GM19238 (cell line): Measurements from ENCODE around the gene UBE2I.

Experiments used
- DNase-seq: peaks from one replicate; pipeline ENCODE4 v3.0.0; 2011; ENCODE audit warnings: low spot score; ENCODE audit not compliant: insufficient read length

The UBE2I gene

DNA sequence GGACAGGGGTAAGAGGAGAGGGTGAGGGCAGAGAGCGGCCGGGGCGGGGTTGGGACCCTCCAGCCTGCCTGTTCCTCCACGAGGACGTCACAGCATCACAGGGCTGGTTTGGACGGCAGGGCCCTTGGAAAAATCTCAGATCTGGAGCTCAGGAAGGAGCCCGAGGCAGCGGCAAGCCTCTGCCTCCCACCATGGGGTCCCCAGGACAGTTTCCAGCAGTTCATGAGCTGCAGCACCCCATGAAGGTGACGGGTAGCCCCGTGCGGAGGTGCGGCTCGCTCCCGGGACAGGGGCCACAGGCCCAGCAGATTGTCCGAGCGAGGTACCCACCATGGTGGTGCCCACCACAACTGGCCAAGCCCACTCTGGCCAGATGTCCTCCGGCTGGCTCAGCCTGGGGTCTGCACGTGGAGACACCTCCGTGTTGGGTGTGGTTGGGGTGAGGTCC is 32.3 kb upstream of the UBE2I start:
- DNase-seq, result no peak

DNA sequence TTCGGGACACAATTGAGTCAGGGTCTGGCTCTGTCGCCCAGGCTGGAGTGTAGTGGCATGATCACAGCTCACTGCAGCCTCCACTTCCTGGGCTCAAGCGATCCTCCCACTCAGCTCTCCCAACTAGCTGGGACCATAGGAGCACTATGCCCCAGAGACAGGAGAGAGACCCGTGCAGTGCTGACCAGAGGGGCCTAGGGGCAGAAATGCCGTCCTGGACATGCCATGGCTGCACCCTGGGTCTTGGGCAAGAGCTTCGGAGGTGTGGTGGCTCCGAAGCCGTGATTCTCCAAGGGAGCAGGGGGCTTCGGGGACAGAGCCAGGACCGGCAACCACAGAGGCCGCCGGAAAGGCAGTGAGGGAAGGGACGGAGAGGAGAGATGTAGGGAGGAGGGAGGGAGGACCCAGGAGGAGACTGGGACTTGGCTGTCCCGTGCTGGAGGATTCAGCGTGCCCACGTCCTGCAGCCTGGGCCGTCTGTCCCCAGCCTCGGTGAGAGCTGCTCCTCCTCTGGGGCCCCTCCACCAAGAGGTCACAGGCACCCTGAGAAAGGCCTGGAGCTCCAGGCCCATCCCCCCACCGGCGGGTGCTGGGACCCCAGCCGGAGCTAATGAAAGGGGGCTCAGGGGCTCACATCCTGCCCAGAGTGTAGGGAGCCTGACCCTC is 31.7 kb upstream of the UBE2I start:
- DNase-seq, result no peak

DNA sequence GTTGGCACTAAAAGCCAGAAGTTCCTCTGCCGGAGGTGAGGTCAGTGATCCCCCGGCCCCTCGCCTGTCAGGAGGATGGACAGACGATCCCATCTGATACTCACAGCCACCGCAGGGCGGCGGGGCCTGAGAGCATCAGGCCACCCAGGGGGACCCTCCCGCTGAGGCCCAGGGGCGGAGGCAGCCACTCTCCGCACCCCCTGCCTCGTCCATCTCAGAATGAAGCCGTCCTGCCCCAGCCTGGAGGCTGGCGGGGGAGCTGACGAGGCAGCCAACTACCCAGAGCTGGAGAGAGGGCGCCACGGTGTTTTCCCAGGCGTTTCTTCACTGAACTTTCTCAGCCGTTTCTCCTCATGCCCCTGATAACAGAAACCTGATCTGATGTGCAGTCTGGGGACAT is 31.0 kb upstream of the UBE2I start:
- no peak for DNase-seq

DNA sequence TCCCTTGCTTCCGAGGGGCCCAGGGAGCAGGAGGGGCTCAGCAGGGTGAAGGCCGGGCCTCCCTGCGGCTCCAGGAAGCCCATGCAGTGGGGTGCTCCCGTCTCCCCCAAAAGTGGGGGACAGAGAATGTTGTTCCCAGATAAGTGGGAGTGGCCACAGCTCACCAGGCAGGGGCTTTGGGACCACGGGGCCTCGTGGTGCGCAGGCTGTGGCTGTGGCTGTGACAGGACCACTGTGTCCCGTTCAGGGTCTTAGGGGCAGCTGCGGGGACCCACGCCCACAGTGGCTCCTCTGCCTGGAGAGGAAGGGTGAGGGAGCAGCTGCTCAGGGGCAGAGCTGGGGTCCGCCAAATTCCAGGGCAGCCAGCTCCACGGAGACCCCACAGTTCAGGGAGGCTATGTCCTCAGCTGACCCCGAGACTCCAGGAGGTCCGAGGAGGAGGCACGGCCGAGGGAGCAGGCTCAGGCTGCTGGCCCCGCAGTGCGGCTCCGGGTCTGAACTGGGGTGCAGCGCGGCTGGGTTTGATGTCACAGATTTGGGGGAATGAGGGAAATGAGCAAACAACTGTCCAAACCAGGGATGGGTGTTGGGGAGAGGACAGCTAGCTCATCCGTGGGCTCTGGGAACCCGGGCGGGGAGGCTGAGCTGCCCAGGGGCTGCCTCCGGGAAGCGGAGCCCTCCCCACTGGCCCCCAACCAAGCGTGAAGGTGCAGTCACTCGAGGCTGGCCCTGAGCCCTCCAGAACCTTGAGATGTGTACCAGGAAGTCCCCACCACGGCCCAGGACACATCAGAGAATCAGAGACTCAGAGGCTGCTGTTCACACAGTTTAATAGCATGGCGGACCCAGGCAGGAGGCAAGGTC is 30.1 kb upstream of the UBE2I start:
- DNase-seq, result no peak

DNA sequence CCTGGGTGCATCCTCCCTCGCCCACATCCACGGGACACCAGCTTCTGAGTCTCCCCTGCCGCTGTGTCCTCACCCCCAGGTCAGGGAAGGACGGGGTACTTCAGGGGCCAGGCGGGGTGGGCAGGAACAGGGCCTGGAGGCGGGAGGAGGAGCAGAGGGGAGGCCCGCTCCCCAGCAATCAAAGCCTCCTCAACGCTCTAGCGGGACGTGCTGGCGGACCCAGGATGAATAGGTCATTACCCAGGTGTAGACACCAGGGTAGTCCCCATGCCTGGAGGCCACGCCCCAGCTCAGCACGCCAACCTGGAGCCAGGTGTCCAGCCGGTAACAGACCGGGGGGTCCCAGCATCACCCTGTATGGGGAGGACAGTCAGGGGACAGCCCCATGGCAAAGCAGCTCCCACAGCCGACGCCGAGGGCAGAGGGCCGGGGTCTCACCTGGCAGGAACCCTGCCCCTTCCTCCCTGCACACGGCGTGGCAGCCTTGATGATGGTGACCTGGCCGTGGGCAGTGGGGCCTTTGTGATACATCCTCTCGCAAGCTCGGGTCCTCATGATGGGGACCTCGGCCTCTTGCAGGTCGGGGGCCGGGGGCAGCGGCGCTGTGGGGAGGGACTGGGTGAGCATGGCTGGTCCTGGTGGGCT is 29.4 kb upstream of the UBE2I start:
- no peak for DNase-seq

DNA sequence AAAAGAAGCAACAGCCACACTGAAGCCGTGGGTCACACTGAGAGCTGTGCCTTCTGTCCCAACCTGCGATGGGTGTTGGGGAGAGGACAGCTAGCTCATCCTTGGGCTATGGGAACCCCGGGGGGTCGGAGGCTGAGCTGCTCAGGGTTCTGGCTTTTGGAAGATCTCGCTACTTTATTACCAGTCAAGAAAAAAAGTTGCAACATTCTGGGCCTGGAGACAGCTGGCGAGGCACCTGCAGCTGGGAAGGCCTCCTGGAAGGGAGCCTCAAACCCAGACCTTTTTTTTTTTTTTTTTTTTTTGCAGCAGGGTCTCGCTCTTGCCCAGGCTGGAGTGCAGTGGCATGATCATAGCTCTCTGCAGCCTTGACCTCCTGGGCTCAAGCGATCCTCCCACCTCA is 28.7 kb upstream of the UBE2I start:
- no peak for DNase-seq

DNA sequence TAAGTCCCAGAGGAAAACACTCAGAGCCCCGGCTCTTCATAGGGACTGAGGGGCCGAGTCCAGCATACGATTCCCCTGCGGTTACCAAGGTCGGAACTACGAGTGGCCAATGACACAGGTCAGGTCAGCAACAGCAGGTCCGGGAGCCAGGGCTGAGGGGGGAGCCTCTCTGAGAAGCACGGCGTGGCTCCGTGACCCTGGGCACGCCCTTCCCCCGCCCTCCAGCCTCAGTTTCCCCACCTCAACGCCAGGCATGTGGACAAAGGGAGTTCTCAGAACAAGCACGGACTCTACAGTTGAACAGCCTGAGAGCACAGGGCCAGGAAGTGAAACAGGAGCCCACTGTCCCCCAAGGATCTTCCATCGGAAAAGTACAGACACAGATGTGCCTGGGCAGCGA is 27.9 kb upstream of the UBE2I start:
- no peak for DNase-seq

DNA sequence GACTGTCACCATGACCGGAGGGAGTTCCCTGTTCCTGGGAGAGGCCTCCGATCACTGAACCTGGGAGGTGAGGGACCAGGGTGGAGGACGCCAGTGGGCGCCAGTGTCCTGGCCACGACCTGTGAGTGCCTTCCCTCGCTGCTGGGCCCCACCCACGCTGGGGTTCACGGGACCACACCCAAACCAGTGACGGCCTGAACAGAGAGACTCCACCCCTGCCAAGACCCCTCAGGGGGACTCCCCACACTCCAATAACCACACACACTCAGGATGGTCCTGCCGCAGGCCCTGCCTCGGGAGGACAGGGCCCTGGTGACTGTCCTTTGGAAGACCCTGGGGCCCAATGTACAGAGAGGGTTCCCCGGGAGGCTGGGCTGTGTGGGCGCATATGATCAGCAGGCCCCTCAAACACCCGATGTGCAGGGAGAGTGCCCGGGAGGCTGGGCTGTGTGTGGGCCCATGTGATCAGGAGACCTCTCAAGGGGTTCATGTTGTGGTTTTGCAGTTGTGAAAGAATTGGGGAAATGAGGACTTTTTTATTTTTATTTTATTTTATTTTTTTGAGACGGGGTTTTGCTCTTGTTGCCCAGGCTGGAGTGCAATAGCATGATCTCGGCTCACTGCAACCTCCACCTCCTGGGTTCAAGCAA is 27.0 kb upstream of the UBE2I start:
- DNase-seq, result no peak

DNA sequence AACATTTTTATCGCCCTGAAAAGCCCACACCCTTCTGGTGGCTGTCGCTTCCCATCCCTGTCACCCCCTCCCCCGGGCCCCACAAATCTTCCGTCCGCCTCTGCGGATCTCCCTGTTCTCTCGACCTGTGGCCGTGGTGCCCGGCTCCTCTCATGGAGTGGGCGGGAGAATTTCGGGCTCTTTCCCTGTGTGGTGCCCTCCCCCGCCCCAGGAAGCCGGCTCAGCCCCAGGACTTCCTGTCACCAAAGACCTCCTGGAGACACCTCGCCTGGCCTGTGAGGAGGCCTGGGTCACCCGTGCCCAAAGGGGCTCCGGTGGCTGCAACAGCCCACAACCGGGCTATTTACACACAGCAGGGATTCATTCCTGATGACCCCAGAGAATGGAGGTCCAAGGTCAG is 26.1 kb upstream of the UBE2I start:
- no peak for DNase-seq

DNA sequence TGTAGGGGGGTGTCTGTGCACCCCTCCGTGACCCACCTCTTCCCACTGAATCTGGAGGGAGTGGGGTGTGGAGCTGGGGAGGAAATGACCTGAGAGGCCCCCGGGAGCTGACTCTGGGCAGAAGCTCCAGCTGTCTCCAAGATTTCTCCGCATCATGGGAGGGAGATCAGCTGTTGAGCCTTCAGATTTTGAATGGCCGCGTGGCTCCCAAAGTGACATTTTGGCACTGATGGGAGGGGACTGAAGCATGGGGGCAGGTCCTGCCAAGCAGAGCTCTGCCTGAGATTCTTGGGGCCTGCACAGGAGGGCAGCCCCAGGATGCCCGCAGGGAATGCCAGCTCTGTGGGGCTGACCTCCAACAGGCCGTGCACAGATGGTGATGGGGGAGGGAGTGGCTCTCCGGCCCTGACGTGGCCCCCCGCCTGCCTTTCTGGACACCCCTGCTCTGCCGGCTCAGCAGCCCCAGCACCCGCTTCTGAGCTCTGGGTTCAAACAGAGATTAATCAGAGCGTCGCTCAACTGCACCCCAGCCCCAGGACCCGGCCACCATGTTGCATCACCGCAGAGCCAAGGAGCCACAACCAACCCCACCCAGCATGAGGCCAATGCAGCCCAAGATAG is 25.3 kb upstream of the UBE2I start:
- no peak for DNase-seq

DNA sequence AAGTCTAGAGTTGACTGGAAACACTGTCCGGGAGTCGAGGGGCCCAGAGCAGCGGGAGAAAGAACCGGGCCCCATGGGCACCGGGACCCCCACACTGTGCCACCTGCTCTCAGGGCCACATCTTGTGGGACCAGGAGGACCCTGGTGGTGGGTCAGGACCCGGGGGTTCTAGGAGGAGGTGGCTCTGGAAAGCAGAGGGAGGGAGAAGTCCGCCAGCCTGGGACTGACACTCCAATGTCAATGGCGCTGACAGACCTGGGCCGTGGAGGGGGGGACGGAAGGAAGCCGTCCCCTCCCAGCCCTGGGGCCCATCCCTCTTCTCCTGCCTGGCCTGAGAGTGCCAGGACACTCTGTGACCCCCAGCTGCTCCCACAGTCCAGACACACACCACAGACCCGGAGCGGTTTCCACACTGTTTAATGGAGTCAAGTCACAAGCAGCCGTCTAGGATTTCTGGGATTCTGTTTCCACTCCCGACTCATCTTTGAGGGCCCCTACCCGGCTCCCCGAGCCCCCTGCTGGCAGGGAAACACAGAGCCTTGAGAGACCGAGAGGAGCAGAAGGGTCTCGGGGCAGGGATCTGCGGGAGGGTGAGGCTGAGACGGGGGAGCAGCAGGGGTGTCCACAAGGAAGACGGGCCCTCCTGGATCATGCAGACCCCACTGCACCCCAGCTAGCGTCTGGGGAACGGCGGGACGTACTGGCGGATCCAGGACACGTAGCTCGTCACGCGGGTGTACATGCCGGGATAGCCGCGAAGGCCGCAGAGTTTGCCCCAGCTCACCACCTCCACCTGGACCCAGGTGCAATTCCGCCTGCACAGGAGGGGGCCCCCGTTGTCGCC is 23.5 kb upstream of the UBE2I start:
- DNase-seq, result no peak

DNA sequence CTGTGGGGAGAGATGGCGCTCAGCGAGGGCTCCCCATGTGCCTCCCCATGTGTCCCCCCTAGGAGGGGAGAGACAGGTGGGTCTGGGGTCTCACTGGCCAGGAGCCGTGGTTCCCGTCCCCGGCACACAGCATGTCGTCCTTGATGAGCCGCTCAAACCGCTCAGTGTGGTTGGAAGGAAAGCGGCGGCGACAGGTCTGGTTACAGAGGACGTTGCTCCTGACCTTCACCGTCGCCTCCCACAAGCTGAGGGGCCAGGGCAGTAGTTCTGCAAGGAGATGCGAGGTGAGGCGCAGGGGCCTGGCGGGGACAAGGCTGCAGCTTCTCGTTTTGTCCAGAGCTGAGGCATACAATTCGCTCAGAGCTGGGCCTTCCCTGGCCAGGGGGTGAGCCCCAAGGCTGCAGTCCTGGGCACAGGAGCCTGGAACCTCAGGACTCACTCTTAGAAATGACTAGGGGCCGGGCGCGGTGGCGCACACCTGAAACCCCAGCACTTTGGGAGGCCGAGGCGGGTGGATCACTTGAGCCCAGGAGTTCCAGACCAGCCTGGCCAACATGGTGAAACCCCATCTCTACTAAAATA is 22.8 kb upstream of the UBE2I start:
- no peak for DNase-seq

DNA sequence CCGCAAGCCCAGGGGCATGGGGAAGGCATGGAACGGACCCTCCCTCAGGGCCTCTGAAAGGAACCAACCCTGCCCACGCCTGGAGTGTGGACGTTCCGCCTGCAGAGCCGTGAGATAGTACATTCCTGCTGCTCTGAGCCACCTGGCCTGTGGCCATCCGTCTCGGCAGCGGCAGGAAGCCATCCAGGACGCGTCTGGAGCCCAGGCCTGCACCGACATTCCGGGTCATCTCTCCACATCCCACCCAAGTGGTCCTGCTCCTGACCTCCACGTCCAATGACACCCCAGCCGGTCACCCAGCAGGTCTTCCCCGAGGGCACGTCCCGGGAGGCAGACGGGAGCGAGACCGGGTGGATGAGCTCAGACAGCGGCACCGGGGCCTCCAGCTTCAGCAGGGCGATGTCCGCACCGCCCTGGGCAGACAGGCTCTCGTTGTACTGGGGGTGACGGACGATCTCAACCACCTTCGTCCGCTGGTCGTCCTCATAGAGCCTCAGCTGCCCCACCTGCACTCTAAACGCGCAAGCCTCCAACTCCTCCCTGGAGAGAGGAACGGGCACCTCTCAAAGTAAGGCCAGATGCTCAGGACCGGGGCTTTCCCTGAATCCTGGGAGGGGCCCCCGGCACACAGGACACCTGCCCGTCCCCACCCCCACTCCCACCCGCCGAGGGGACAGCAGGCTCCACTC is 21.3 kb upstream of the UBE2I start:
- DNase-seq, result no peak

DNA sequence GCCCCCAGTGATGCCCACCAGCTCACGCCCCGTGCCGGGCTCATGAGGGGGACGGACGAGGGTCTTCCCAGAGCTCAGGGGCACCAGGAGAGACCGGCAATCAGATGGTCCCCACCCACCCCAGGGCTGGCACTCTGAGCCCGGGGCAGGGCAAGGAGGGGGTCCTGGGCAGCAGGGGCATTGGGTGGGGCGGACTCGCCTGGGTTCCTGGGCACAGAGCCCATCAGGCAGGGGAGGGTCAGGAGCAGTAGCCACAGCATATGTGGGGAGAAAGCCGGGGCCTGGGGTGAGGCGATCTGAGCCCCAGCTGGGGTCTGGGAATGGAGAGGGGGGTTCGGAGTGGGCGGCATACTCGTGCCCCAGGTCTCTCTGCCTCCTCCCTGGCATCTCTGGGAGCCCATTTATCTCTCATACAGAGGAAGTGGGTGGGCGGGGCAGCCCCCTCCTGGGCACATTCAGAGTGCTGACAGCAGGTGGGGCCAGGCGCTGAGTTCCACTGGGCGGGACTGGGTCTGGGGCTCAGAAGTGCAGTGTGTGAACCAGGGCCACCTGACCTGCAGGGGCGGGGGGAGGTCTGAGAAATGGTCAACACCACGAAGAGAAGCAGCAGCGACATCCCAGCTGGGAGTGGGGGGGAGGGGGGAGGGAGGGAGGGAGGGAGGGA is 20.5 kb upstream of the UBE2I start:
- no peak for DNase-seq

DNA sequence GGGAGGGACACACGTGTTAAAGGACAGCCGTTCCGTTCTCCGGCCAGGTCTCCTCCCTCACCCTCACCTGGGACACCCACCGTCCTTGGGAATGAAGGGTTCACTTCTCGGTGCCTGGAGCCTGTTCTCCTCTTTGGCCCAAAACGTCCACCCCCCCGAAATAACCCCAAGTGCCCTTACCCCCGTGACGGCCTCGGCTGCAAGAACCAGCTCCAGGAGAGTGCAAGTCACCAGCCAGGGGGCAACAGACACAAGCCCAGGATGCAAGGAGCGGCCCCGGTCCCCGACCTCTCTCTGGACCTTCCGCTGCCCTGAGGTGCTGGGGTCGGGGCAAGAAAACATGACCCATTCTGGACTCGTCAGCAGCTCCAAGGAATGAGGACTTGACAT is 20.0 kb upstream of the UBE2I start:
- DNase-seq, result no peak

DNA sequence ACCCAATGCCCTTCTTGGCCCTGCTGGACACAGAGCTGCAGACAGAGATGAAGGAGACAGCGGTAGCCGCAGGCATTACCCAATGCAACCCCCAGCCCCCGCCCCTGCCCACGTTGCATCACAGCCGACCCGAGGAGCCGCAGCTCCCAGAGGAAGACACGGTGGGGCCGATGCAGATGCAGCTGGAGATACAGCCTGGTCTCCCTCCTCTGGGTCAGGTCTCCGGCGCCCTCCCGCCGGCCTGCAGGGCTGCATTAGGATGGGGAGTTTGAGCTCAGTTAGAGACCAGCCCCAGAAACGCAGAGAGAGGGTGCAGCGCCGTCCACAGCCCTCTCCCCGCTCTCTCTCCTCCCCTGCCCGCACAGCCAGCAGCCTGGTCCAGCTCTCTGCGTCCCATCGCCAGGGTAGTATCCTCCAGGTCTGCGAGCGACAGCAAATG is 19.4 kb upstream of the UBE2I start:
- no peak for DNase-seq

DNA sequence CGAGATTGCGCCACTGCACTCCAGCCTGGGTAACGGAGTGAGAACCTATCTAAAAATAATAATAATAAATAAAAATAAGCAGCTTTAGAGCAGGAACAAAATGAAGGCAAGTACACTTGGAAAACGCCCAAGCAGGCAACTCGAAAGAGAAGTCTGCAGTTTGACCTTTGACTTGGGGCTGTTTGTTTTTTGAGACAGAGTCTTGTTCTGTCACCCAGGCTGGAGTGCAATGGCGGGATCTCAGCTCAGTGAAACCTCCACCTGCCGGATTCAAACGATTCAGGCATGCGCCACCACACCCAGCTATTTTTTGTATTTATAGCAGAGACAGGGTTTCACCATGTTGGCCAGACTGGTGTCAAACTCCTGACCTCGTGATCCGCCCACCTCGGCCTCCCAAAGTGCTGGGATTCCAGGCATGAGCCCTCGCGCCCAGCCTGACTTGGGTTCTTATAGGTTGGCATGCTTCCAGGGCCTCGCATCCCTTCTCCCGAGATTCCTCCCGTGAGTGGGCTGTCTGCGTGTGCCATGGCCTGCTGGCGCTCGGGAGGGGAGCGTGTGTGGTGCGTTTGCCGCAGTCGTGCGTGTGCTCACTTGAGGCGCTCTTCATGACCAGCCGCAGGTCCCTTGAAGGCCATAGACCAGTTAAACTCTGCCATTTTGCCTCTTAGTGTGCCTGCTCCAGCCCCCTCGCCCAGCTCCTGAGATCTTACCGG is 18.4 kb upstream of the UBE2I start:
- DNase-seq, result no peak

DNA sequence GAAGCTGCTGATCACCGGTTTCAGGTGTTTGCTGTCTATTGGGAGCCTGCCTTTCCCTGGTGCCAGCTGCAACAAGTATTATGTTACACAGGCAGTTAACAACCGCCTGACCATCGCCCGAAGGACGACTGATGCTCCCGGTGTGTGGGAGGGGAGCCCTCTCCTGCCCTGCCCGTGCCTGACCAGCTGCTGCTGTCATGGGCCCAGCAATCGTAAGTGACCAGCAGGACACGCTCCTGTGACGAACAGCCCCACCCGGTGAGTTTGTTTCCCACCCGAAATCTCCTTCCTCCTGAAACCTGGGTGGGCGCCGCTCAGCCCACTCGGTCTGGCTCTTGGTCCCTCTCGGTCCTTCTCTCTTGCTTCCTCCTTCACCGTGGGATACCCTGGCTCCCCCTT is 17.9 kb upstream of the UBE2I start:
- DNase-seq, result no peak
